K562 treated with DMSO at 1 percent for 12 hours (cell line): ENCODE data around the gene EBF3. TPM values are rescaled to one million over a fixed set of nuclear protein-coding genes. Genes with fewer than 3 reads are reported as not detected.

ENCODE experiments used
- total RNA-seq: library from RNA; unstranded; fragments of 300-600 nt; gene quantifications from 2 replicates; pipeline ENCODE4 v1.2.3, GENCODE V29; 2022; ENCODE audit not compliant: insufficient read depth

EBF3 gene
- not detected in 2 replicates for total RNA-seq

GRCh38 chr10:129963641-129964501 is at the start of gene EBF3:
Gene EBF3 (minus strand): TSS chr10:129964274. CDS start chr10:129963768, 506 bp downstream.

Other genes starting within 250 kb of the EBF3 start
- gene C10orf143, start 146.6 kb upstream of the EBF3 start, total RNA-seq = not detected in 2 replicates
- 63.0 and 74.8 TPM in 2 replicates for gene GLRX3, start 172.1 kb upstream of the EBF3 start, total RNA-seq